GM19351 (cell line): ENCODE data around the gene PCDH9.
A peak's percentile ranks its signal among the peaks of the same experiment; 100 is the strongest.

Experiments
- ATAC-seq: cut with Tn5 transposase; IDR thresholded peaks from one replicate; pipeline ENCODE4 v1.9.1; 2021; ENCODE audit warnings: mild to moderate bottlenecking, moderate library complexity; ENCODE audit not compliant: unreplicated experiment

PCDH9 gene

GRCh38 chr13:66557357-66557756, 672.8 kb downstream of the PCDH9 start:
- ATAC-seq = no peak

- ATAC-seq = no peak
Measured at GRCh38 chr13:66556306-66556705, 673.8 kb downstream of the PCDH9 start.

GRCh38 chr13:66553391-66553790, 676.7 kb downstream of the PCDH9 start:
- ATAC-seq = no peak

GRCh38 chr13:66551128-66551527, 679.0 kb downstream of the PCDH9 start:
- ATAC-seq = no peak

GRCh38 chr13:66547685-66548084, 682.5 kb downstream of the PCDH9 start:
- ATAC-seq = no peak

- no peak for ATAC-seq
Measured at GRCh38 chr13:66546534-66547379, 683.4 kb downstream of the PCDH9 start.

DNA sequence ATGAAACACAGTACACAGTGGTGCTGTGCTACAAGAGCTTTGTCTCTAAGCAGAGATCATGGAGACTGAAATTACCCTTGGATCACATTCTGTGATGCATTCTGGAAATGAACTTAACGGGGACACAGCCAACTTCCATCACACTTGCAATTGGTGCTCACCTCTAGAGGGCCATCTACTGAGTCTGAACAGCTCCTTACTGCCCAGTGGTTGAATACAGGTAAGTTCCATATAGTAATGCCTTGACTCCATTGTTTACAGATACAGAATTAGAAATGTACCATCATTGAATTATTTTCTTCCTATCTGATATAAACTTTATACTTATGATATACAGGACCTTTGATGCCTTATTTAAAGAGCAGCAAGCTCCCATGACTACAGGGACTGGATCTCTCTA, 686.4 kb downstream of the PCDH9 start:
- peak; percentile 61 for ATAC-seq

DNA sequence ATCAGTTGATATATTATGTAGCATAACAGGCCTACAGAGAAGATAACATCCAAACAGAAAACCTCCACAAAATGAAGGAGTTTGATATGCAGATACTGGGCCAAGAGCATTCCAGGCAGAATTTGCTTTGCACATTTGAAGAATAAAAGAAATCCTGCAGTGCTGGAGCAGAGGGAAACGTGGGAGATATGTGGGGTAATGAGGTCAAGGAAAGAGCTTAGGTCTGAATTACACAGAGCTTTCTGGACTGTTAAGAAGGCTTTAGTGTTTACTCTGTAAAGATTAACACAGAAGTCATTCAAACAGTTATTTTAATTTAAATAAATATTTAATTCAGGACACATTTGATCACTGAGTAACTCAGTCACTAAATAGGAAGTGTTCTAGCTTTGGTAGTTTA, 692.7 kb downstream of the PCDH9 start:
- ATAC-seq = no peak

- ATAC-seq = no peak
Measured at GRCh38 chr13:66536746-66537145, 693.4 kb downstream of the PCDH9 start.

DNA sequence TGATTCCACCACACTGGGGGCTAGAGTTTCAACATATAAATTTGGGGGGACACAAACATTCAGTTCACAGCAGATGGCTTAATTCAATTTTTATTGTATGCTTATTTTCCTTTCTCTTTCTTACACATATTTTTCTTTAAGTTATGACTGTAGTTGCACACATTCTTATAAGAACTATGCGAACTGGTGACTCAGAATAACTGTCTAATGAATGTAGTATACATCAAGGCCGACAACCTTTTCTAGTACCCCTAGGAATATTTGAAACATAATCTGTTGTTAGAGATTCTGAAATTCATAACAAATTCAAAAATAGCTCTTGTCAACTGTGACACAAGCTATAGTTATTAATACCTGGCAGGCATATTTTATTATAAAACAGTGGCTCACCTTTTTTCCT, 695.6 kb downstream of the PCDH9 start:
- ATAC-seq = no peak

DNA sequence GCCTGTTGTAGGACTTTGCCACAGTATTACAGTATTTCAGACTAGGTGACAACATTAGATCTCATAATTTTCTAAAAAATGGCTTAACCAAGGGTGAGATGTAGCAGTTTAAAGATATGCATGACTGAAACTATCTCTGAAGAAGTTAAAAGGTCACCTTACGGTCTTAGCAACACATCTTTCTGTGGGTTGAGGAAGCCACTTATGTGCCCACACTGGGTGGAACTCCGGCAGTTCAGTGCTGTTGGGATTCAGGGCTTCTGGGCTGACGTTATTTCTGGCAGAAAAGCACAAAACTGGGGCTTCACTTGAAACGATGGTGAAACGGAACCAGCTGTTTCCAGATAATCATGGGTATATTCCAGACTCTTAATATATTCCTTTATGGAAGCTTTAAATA, 697.3 kb downstream of the PCDH9 start:
- ATAC-seq = no peak

GRCh38 chr13:66532146-66532545, 698.0 kb downstream of the PCDH9 start:
- no peak for ATAC-seq

DNA sequence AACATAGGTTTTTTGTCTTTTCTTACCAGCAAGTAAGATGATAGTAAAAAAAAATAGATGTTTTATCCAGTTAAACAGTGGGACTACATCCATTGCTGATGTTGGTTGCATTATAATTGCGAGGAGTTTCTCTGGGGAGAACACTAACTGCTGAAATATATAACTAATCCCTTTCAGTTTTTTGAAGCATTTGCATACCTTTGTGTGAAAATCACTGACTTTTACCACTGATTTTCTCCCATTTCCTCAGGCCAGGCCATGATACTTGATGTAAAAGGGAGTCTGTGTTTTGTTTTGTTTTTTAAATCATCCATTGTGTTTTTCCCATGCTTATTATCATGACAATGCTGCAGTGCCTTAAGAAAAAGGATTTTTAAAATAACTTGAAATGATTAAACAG, 699.5 kb downstream of the PCDH9 start:
- ATAC-seq = no peak

- no peak for ATAC-seq
Measured at GRCh38 chr13:66530158-66530557, 700.0 kb downstream of the PCDH9 start.

DNA sequence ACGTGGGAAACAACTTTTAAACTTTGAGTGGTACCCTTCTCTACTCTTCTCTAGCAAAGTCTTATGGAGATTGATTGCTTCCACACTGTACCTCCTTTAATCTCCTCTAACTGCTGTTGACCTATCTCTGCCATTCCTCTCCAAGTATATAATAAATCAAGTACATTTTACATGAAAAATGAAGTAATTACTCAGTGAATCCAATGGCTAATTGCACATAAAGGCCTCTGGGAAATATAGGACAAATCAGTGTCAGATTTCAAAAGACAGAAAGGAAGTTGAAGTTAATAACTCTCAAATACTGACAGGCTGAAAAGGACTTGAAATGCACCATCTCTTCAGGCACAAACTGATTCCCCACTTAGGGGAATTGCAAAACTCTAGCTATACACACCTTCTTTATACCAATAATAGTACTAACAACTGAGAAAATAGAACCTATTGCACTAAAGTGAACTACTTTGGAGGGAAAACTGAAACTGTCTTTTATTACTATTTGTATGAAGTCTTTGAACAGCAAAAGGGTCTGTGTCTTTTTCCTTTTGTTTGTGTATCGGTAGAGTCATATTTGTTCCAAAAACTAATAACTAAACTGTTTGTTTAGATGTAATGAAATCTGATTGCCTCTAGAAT, 701.1 kb downstream of the PCDH9 start:
- ATAC-seq = no peak

- ATAC-seq = no peak
Measured at GRCh38 chr13:66528180-66528579, 702.0 kb downstream of the PCDH9 start.

DNA sequence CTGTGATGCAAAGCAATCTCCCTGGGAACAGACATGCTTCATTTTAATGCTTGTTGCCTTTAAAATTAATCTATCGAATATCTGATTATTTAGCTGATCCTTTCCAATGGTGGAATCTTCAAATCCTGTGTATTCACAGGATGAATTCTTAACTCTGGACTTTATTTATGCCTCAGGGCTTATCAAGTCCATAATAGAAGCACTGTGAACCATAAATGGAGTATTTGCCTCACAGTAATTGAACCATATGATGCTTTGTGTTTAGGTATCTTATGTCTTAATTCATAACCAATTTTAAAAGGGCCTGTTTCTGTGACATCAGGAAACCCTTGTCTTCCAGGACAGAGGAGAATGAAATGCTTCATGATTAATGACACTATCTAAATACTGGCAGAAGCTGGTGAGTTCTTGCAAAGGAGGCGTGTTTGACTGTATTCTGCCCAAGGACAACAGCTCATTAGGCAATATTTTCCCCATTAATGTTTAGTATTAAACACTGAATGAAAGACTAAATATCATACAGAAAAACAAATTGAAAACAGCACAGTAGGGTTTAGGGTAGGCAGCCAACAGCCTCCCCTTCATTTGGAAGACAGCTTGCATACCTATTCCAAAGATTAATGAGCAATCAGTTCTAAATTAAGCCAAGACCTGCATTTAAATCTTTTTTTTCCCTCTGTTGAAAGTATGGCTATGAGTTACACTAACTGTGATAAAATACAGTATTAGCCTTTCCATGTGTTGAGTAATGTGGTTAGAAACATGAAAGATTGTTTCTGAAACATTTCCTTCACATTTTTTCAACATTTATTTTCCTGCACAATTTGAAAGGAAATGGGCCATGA, 709.4 kb downstream of the PCDH9 start:
- no peak for ATAC-seq

DNA sequence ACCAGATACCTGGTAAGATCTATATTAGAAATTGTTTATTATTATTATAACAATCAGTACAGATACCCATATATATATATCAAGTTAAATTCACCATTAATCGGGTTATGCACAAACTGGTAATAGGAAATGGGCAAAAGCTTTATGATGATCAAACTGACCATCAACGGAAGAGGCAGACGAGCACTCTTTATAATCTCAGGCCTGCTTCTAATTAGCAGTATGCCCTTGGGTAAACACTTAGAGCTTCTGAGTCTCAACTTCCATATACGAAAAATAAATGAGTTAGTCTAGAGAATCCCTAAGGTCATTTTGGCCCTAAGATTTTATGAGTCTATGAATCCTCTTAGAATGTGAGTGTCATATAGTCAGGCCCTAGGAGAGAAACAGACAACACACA, 710.9 kb downstream of the PCDH9 start:
- ATAC-seq = no peak

DNA sequence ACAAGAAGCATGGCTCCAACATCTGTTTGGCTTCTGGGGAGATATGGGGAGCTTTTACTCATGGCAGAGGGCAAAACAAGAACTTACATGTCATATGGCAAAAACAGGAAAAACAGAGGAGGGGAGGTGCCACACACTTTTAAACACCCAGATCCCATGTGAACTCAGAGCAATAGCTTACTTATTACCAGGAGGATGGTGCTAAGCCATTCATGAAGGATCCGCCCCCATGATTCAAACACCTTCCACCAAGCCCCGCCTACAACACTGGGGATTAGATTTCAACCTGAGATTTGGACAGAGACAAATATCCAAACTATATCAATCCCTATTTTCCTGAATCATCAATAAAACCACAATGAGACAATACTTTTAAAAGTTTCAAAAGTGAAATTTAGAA, 712.1 kb downstream of the PCDH9 start:
- no peak for ATAC-seq

- no peak for ATAC-seq
Measured at GRCh38 chr13:66513728-66514127, 716.4 kb downstream of the PCDH9 start.

GRCh38 chr13:66509175-66509574, 721.0 kb downstream of the PCDH9 start:
- no peak for ATAC-seq
